ENCODE results near the gene EHBP1L1.

The EHBP1L1 gene

DNA sequence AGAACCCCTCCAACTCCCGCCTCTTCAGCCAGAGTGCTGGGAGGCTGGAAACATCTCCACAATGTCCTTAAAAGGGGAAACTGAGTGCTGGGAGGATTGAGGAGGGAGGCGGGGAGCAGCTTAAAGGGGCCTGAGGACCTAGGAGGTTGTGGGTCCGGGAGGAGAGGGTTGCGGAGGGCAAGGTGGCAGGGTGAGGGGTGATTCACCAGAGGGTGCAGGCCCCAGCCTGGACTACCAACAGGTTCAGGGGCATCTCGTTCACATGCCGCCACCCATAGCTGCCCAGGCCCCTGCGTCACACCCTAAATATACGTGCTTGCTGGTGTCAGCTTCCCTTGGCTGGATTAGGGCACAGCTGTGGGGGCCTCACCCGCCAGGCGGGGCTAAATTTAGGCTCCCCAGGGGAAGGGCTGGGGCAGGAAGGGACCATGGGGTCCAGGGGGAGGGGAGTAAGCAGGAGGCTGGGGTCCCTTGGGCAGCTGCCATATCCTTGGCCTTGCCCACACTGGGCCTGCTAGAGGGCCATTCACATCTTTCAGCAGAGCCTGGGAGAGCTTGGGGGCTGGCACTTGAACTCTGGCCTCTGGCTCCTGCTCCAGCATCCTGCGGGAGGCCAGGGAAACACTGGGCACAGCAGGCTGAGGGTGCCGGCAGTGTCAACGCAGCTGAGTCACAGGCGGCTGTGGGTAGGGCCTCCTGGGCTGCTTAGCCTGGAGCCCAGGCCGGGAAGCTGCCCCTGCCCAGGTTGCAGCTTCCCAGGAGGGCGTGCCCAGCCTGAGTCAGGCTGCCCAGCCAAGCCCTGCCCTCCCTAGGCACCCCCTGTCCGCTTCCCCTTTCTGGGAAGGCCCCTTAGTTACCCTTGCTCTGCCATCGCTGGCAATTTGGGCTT lies 1.3 kb downstream of the EHBP1L1 start:
- in situ Hi-C loops (cut with MboI; ENCODE audit: low sequenced_read_pairs) = no loop called here

- in situ Hi-C loops (cut with MboI; ENCODE audit: low sequenced_read_pairs) = no loop called here
These were observed 1.9 kb downstream of the EHBP1L1 start for GRCh38 chr11:65577756-65578109.

- in situ Hi-C loops (cut with MboI; ENCODE audit: low sequenced_read_pairs) = no loop called here
These were observed 2.3 kb downstream of the EHBP1L1 start for GRCh38 chr11:65578134-65578533.

- in situ Hi-C loops (cut with MboI; ENCODE audit: low sequenced_read_pairs) = no loop called here
These were observed 2.8 kb downstream of the EHBP1L1 start for GRCh38 chr11:65578667-65579066.

DNA sequence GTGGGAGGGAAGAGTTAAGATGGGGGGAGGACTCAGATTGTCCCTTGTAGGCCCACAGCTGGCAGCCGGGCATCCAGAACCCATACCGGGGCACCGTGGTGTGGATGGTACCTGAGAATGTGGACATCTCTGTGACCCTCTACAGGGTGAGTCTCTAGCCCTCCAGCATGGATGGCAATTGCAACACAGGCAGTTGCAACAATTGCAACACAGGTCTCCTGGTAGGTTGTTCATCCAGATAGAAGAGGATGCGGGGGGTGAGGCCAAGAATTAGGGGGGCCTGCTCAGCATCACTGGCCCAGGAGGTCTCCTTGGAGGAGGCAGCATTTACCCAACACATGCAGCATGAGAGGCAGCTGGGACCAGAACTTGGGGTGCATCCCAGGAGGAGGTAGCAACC lies 3.4 kb downstream of the EHBP1L1 start:
- in situ Hi-C loops (cut with MboI; ENCODE audit: low sequenced_read_pairs) = no loop called here

GRCh38 chr11:65580031-65580692 lies 4.3 kb downstream of the EHBP1L1 start:
- in situ Hi-C loops (cut with MboI; ENCODE audit: low sequenced_read_pairs) = no loop called here

GRCh38 chr11:65580756-65581155 lies 4.9 kb downstream of the EHBP1L1 start:
- in situ Hi-C loops (cut with MboI; ENCODE audit: low sequenced_read_pairs) = no loop called here

GRCh38 chr11:65581928-65582327 lies 6.1 kb downstream of the EHBP1L1 start:
- in situ Hi-C loops (cut with MboI; ENCODE audit: low sequenced_read_pairs) = no loop called here

DNA sequence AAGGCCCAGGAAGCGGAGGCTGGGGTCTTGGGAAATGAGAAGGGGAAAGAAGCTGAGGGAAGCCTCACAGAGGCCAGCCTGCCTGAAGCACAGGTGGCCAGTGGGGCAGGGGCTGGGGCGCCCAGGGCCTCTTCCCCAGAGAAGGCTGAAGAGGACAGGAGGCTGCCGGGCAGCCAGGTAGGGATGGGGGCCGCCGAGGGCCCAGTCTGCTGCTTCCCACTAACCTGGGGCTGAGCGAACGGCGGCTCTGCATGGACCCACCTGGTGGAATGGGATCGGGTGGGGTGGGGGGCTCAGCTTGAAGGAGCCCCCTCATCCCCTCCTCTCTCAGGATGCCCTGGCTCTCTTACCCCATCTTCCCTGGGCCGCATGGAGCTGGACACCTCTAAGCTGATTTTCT lies 7.7 kb downstream of the EHBP1L1 start:
- in situ Hi-C loops (cut with MboI; ENCODE audit: low sequenced_read_pairs) = no loop called here

DNA sequence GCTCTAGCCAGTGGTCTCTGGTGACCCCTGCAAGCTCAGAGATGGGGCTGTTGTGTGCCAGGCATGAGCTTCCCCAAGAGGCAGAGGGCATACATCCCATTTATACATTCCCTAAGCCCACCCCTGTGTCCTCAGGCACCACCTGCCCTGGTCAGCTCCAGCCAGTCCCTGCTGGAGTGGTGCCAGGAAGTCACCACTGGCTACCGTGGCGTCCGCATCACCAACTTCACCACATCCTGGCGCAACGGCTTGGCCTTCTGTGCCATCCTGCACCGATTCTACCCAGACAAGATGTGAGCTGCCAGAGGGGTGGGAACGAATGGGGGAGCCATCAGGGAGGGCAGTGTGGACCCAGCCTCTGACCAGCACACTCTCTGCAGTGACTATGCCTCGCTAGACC lies 8.3 kb downstream of the EHBP1L1 start:
- in situ Hi-C loops (cut with MboI; ENCODE audit: low sequenced_read_pairs) = no loop called here

DNA sequence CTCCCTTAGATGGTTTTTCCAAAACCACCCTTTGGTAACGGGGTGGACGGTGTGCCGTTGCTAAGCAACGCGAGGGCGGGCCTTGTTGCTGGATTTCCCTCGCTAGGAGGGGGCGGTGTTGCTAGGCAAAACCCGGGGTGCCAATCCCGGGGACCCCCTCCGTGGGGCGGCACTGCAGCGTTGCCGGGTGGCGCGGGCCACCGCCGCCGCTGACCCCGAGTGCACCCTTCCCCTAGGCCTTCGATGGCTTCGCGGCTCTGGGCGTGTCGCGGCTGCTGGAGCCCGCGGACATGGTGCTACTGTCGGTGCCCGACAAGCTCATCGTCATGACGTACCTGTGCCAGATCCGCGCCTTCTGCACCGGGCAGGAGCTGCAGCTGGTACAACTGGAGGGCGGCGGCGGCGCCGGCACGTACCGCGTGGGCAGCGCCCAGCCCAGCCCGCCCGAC lies 8.9 kb downstream of the EHBP1L1 start:
- in situ Hi-C loops (cut with MboI; ENCODE audit: low sequenced_read_pairs) = no loop called here

- in situ Hi-C loops (cut with MboI; ENCODE audit: low sequenced_read_pairs) = no loop called here
These were observed 9.8 kb downstream of the EHBP1L1 start for GRCh38 chr11:65585396-65586246.

- in situ Hi-C loops (cut with MboI; ENCODE audit: low sequenced_read_pairs) = no loop called here
These were observed 10.4 kb downstream of the EHBP1L1 start for GRCh38 chr11:65586247-65586630.

GRCh38 chr11:65586676-65587075 lies 10.8 kb downstream of the EHBP1L1 start:
- in situ Hi-C loops (cut with MboI; ENCODE audit: low sequenced_read_pairs) = no loop called here

DNA sequence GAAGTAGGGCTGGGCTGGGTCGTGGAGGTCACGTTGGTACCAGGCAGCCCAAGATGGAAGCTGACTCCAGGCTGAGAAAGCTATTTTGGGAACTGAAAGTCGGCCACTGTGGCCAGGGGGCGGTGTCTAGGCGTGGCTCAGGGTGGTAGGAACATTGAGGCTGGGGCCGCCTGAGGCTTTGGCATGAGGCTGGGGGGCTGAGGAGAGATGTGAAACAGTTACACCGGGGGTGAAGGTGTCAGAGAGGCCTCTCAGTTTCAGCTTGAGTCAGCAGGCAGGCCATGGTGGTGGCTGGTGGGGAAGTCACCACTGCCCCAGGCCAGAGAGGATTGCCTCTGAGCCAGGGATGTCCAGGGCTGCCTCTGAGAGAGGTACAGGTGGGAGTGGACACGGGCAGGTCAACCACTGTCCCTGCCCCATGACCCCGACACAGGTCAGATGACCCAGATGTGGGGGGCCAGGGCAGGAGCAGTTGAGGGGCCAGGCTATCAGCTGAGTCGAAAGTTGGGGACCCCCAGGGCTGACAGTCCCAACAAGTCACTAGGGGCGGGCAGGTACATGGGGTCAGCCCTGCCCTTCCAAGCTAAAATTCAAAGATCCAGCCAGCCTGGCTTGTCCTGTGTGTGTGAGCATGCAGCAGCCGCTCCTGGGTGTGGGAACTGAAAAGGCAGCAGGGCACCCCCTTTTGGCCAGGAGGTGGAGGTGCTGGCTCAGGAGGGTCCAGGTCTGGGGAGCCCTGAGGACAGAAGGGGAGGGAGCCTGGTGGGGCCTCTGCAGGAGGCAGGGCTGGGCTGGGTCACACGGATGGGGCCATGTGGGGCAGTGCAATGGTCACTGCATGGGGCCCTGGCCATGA lies 12.6 kb downstream of the EHBP1L1 start:
- in situ Hi-C loops (cut with MboI; ENCODE audit: low sequenced_read_pairs) = no loop called here

- in situ Hi-C loops (cut with MboI; ENCODE audit: low sequenced_read_pairs) = no loop called here
These were observed 13.8 kb downstream of the EHBP1L1 start for GRCh38 chr11:65589444-65590239.

- in situ Hi-C loops (cut with MboI; ENCODE audit: low sequenced_read_pairs) = no loop called here
These were observed 14.4 kb downstream of the EHBP1L1 start for GRCh38 chr11:65590240-65590738.

DNA sequence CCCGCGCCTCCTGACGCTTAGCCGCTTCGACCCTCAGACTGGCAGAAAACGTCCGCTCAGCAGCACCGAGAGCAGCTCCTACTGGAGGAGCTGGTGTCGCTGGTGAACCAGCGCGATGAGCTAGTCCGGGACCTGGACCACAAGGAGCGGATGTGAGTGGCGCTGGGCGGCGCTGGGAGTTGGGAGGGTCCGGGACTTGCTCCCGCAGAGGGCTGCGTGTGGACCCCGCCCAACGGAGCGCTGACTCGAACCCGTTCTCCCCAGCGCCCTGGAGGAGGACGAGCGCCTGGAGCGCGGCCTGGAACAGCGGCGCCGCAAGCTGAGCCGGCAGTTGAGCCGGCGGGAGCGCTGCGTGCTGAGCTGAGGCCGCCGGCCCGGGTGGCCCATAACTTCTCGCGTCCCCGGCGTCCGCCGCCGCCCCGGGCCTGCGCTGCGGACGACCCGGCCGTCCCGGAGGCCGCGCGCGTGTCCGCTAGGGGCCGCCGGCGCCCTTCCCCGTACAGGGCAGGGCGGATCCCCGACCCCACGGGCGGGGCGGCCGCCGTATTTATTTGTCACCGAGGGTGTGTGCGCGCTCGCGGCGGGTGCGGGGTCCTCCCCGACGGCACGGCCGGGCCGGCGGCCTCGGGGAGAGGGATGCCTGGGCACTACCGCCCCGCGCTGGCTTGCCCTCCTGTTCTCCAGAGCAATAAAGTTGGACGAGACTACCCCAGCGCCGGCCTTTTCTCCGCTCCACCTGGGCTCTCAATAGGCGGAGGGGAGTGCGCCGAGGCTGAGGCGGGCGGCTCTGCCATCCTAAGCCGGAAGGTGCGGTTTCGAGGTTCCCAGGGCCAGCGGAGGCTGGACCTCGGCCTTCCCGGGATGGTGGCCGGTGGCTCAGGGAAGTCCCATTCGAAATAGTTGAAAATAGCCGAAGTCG lies 16.3 kb downstream of the EHBP1L1 start:
- in situ Hi-C loops (cut with MboI; ENCODE audit: low sequenced_read_pairs) = no loop called here

Measured in HL-60/S4 treated with phorbol 12-myristate 13-acetate at 8.2 ng/mL for 4 days and 3 days (cell line).